SH-SY5Y (cell line): ENCODE results near the gene PRDM13.

Source experiments
- GATA2 ChIP-seq: IDR thresholded peaks from 2 replicates; pipeline ENCODE4 v1.6.1; 2011; ENCODE audit warnings: mild to moderate bottlenecking, low read depth, low read length
- GATA3 ChIP-seq: IDR thresholded peaks from 2 replicates; pipeline ENCODE4 v1.6.1; 2011; ENCODE audit warnings: low read depth, mild to moderate bottlenecking, low read length, moderate library complexity

The PRDM13 gene

GRCh38 chr6:99606656-99607415, at the start of gene PRDM13:
Gene PRDM13 (plus strand): TSS chr6:99606833. CDS start chr6:99607035, 202 bp downstream.
- TF ChIP-seq GATA2, result no peak

DNA sequence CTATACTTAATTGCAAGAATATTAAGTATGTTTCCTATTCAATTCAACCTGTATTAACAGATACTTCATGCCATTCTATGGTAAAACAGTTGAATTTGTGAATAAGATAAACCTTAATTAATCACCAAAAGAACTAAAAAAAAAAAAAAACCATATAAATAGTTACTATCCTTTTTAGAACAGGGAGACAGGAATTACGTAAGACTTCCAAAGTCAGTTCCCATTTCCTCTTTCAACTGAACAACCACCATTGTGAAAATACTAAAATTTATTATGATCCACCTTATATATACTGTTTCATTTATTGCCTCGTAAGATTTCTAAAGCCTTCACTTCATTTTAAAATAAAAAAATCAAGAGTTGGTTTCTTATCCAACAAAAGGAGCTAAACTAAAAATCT, 47.6 kb upstream of the PRDM13 start:
- TF ChIP-seq GATA3, result no peak
- no peak for TF ChIP-seq GATA2

GRCh38 chr6:99560668-99561067, 46.0 kb upstream of the PRDM13 start:
- TF ChIP-seq GATA3 (no peak), GATA2 (no peak)

- TF ChIP-seq GATA3, result no peak
- TF ChIP-seq GATA2, result no peak
Observed at GRCh38 chr6:99563056-99563723, 43.4 kb upstream of the PRDM13 start.

- TF ChIP-seq GATA3 (no peak), GATA2 (no peak)
Observed at GRCh38 chr6:99568103-99568933, 38.3 kb upstream of the PRDM13 start, which contains the start of gene CCNC. Gene CCNC (minus strand): TSS chr6:99568660. CDS start chr6:99568527, 133 bp downstream.

DNA sequence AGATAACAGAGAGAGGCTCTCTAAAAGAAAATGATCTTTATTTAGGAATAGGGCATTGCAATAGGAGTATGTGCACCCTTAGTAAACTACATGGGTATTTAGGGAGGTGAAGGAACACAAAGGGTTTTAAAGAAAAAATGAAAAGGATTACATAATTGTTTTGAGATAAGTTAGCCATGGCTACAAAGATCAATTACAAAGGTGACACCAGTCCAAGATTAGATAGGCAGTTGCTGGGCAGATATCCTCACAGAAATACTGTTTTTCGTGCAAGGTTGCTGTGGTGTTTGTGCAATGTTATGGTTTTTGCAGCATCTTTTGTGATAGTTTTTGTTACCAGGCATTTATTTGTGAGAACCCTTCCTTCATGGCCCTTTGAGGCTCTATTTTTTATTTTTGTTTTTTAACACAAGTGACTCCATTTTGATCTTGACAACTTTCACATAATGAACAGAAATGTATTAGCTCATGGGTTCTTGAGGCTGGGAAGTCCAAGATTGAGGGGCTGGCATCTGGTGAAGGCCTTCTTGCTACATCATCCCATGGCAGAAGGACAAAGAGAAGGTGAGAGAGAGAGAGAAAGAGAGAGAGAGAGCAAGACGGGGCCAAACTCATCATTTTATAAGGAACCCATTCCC, 32.5 kb upstream of the PRDM13 start:
- TF ChIP-seq GATA2, result no peak
- no peak for TF ChIP-seq GATA3

DNA sequence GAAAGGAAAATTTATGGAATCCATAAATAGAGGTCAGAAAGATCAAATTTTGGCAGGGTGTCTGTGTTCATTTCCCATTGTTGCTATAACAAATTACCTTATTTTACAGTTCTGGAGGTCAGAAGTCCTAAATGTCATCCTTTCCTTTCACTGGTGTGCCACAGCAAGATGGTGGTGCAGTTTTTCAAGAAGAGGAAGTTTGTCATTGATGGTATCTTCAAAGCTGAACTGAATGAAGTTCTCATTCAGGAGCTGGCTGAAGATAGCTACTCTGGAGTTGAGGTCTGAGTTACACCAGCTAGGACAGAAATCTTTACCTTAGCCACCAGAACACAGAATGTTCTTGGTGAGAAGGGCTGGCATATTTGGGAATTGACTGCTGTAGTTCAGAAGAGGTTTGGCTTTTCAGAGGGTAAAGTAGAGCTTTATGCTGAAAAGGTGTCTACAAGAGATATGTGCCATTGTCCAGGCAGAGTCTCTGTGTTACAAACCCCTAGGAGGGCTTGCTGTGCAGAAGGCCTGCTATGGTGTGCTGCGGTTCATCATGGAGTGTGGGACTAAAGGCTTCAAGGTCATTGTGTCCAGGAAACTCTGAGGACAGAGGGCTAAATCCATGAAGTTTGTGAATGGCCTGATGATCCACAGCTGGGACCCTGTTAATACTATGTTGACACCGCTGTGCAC, 30.9 kb upstream of the PRDM13 start:
- TF ChIP-seq GATA3, result no peak
- TF ChIP-seq GATA2, result no peak

- no peak for TF ChIP-seq GATA3
- TF ChIP-seq GATA2, result no peak
Observed at GRCh38 chr6:99579781-99580180, 26.9 kb upstream of the PRDM13 start.

GRCh38 chr6:99587792-99588191, 18.8 kb upstream of the PRDM13 start:
- TF ChIP-seq GATA2 (no peak), GATA3 (no peak)

GRCh38 chr6:99588618-99589289, 17.9 kb upstream of the PRDM13 start:
- TF ChIP-seq GATA2 (no peak), GATA3 (no peak)

DNA sequence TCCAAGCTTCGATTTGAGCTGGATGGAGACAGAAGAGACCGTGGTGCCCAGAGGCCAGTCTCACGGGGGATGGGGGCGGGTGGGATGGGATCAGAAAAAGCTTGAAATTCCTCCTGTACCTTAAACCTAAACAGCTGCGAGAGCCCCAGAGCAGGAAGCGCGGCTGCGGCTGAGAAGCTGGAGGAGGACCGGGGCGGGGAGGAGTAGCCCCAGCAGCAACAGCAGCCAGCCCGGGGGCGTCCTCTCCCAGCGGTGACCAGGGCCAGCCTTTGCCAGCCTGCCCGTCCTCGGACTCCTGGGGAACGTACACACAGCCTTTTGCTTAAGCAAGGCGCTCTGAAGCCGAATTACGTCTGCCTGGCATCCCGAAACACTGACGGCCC, 17.4 kb upstream of the PRDM13 start:
- TF ChIP-seq GATA3 (no peak), GATA2 (no peak)

DNA sequence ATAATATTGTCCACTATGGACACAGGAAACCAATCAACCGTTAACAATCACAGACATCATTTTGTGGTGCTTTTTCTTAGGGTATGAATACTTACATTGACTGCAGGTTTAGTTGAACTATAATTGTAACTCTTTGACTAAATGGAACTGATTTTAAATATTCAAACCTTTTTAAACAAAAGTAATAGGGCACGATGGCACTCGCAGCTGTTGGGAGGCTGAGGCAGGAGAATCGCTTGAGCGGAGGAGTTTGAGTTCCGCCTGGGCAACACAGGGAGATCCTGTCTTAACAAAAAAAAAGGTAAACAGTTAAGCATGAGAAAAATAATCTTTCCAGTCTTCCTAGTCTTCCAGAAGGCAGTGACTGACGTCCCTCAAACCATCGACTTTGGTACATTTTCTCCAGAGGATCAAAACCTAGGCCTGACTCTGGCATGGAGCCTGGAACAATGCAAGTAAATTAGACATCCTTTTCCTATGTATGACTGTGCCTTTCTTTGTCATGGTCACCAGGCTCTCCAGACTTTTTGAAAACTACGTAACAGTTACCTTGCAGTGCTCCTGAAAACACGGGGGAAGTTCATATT, 16.6 kb upstream of the PRDM13 start:
- no peak for TF ChIP-seq GATA2
- TF ChIP-seq GATA3, result no peak
